Adrenal gland (tissue), 5 donors: Measurements from ENCODE around the gene RNF148.
"Not testable (repeated sequence)": the region's sequence is repeated elsewhere in the genome, so short reads cannot be mapped to it uniquely, and the experiment has no call there.

Experiments
- POLR2A ChIP-seq, 2 donors: fragments of 450-650 bp; IDR thresholded peaks; one replicate each; pipeline ENCODE4 v1.6.1; 2017; ENCODE audit warnings: antibody characterized with exemption in 2 of 2, mild to moderate bottlenecking in 2 of 2, moderate library complexity in 1 of 2
- TF ChIP-seq, protein P1 (sequence below), 6 experiments: fragments of 450-650 bp in 4 of 6; fragments of 200-600 bp in 2 of 6; sonication (generic) in 1 of 6; IDR thresholded peaks; 1 replicate in 5 of 6; 2 replicates in 1 of 6; pipeline versions ENCODE4 v1.5.1 to v1.8.0; 2016 to 2021; ENCODE audit warnings: antibody characterized with exemption in 6 of 6, mild to moderate bottlenecking in 2 of 6, moderate library complexity in 1 of 6
- donor health status: DM: no; HTN: no; CAD: no.

GRCh38 chr7:122679269-122679709 lies 23.4 kb downstream of the RNF148 start:
- TF ChIP-seq, protein P1, sequence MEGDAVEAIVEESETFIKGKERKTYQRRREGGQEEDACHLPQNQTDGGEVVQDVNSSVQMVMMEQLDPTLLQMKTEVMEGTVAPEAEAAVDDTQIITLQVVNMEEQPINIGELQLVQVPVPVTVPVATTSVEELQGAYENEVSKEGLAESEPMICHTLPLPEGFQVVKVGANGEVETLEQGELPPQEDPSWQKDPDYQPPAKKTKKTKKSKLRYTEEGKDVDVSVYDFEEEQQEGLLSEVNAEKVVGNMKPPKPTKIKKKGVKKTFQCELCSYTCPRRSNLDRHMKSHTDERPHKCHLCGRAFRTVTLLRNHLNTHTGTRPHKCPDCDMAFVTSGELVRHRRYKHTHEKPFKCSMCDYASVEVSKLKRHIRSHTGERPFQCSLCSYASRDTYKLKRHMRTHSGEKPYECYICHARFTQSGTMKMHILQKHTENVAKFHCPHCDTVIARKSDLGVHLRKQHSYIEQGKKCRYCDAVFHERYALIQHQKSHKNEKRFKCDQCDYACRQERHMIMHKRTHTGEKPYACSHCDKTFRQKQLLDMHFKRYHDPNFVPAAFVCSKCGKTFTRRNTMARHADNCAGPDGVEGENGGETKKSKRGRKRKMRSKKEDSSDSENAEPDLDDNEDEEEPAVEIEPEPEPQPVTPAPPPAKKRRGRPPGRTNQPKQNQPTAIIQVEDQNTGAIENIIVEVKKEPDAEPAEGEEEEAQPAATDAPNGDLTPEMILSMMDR (IDR thresholded peaks at IDR 0.05) = not testable (repeated sequence)
- TF ChIP-seq POLR2A (IDR thresholded peaks at IDR 0.05) = not testable (repeated sequence)
